ENCODE results near the gene COPZ2.

The COPZ2 gene

DNA sequence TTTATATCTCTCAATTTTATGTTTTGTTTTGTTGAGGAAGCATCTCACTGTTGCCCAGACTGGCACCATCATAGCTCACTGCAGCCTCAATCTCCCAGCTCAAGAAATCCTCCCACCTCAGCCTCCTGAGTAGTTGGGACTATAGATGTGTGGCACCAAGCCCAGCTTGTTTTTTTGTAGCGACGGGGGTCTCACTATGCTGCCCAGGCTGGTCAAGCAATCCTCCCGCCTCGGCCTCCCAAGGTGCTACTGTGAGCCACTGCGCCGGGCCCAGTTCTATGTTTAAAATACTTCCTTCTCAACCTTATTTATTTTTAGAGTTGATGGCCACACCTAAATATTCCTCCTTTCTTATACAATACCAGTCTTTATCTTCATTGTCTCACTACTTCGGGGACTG, 8.7 kb upstream of the COPZ2 start:
- H3K79me2 ChIP-seq (ENCODE audit: insufficient read depth, low read length) = peaks cover 47% of the 10 kb centered on the region
- peak overlapping the region; percentile 65 for H3K4me2 ChIP-seq (ENCODE audit: insufficient read depth, low read length)
- peak overlapping the region; percentile 43 to 63; a peak in 3 of 4 replicates for H3K4me3 ChIP-seq (ENCODE audit: low read depth in 1 of 2, low read length in 2 of 2)
- no peaks in the 10 kb centered on the region for H3K27me3 ChIP-seq (ENCODE audit: insufficient read depth, low read length, poor library complexity)
- no peak for ATAC-seq (ENCODE audit: insufficient read depth, low read depth)
- H4K20me1 ChIP-seq (ENCODE audit: insufficient read depth, low read length) = peaks cover 17% of the 10 kb centered on the region
- peak overlapping the region; percentile 86; the same call in 1 of the 2 replicates for H3K27ac ChIP-seq (ENCODE audit: low read length)
- H3K4me1 ChIP-seq (ENCODE audit: insufficient read depth, low read length) = peaks cover 45% of the 10 kb centered on the region
- H3K9me3 ChIP-seq (ENCODE audit: insufficient read depth, low read length, severe bottlenecking) = no peaks in the 10 kb centered on the region
- peak overlapping the region; percentile 92 for H3K9ac ChIP-seq (ENCODE audit: low read depth, low read length)
- TF ChIP-seq, protein P1, sequence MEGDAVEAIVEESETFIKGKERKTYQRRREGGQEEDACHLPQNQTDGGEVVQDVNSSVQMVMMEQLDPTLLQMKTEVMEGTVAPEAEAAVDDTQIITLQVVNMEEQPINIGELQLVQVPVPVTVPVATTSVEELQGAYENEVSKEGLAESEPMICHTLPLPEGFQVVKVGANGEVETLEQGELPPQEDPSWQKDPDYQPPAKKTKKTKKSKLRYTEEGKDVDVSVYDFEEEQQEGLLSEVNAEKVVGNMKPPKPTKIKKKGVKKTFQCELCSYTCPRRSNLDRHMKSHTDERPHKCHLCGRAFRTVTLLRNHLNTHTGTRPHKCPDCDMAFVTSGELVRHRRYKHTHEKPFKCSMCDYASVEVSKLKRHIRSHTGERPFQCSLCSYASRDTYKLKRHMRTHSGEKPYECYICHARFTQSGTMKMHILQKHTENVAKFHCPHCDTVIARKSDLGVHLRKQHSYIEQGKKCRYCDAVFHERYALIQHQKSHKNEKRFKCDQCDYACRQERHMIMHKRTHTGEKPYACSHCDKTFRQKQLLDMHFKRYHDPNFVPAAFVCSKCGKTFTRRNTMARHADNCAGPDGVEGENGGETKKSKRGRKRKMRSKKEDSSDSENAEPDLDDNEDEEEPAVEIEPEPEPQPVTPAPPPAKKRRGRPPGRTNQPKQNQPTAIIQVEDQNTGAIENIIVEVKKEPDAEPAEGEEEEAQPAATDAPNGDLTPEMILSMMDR (IDR thresholded peaks at IDR 0.05; ENCODE audit: borderline replicate concordance, extremely low read depth, low read length, poor library complexity, severe bottlenecking) = no peak
- no peak for TF ChIP-seq EZH2 (IDR thresholded peaks at IDR 0.05; ENCODE audit: borderline replicate concordance, low read depth, low read length, severe bottlenecking)
- H3K36me3 ChIP-seq (ENCODE audit: insufficient read depth, low read length) = peaks cover 11% of the 10 kb centered on the region
- no peak overlapping the region for H2AFZ ChIP-seq (ENCODE audit: low read depth, low read length)
- no peak for DNase-seq

DNA sequence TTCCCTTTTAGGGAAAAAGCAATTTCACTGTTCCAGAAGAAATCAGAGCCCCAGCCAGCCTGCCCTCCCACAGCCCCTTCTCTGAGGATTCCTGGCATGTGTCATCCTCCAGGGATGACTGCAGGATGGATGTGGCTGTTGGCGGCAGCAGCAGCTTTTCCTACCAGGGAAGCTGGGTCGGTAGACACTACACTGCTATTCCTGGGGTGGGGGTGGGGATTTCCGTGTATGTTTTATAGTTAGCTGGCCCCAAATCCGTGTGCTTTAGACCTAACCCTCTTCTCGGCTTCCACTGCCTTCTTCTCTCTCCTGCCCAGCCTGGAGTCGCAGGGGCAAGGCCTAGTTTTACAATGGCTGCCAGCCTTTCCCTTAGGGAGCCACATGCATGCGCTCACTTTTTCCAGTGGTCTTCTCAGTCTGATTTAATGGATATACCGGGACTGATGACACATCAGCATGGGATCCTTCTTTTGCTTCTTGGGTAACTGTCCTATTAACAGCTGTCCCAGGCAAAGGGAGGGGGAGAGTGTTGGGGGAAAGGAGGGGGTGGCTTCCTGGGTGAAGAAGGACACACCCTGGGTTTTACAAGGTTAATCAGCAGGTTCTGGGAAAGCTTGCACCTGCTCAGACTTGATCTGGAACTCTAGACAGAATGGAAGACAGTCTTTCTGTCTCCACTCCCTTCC, 7.9 kb upstream of the COPZ2 start:
- Histone ChIP-seq H2AFZ (ENCODE audit: low read depth, low read length) (no peak overlapping the region), H4K20me1 (ENCODE audit: insufficient read depth, low read length) (peaks cover 8% of the 10 kb centered on the region), H3K4me1 (ENCODE audit: insufficient read depth, low read length) (peaks cover 36% of the 10 kb centered on the region), H3K9me3 (ENCODE audit: insufficient read depth, low read length, severe bottlenecking) (no peaks in the 10 kb centered on the region), H3K27me3 (ENCODE audit: insufficient read depth, low read length, poor library complexity) (no peaks in the 10 kb centered on the region), H3K4me3 (ENCODE audit: low read depth in 1 of 2, low read length in 2 of 2) (no peak overlapping the region), H3K9ac (ENCODE audit: low read depth, low read length) (peak overlapping the region; percentile 92; the same call in 1 of the 2 replicates), H3K36me3 (ENCODE audit: insufficient read depth, low read length) (peaks cover 3% of the 10 kb centered on the region), H3K4me2 (ENCODE audit: insufficient read depth, low read length) (0 out of 2 replicates have a peak overlapping the region, but pooled peaks have one; percentile 65), H3K27ac (ENCODE audit: low read length) (no peak overlapping the region), H3K79me2 (ENCODE audit: insufficient read depth, low read length) (peaks cover 38% of the 10 kb centered on the region)
- no peak for TF ChIP-seq EZH2 (IDR thresholded peaks at IDR 0.05; ENCODE audit: borderline replicate concordance, low read depth, low read length, severe bottlenecking)
- TF ChIP-seq, protein P1 (IDR thresholded peaks at IDR 0.05; ENCODE audit: borderline replicate concordance, extremely low read depth, low read length, poor library complexity, severe bottlenecking) = no peak
- DNase-seq = no peak
- ATAC-seq (ENCODE audit: insufficient read depth, low read depth) = no peak

DNA sequence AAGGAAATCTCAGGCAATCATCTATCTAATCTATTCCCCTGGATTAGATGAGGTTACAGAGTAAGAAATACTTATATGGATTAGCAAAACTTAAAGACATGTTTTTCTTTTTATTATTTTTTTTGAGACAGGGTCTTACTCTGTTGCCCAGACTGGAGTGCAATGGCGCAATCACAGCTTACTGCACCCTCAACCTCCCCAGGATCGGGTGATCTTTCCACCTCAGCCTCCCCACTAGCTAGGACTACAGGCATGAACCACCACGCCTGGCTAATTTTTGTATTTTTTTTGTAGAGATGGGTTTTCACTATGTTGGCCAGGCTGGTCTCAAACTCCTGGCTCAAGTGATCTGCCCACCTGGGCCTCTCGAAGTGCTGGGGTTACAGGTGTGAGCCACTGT, 7.3 kb upstream of the COPZ2 start:
- H3K9me3 ChIP-seq (ENCODE audit: insufficient read depth, low read length, severe bottlenecking) = no peaks in the 10 kb centered on the region
- no peak overlapping the region for H2AFZ ChIP-seq (ENCODE audit: low read depth, low read length)
- H3K4me1 ChIP-seq (ENCODE audit: insufficient read depth, low read length) = peaks cover 30% of the 10 kb centered on the region
- no peaks in the 10 kb centered on the region; the same call in 1 of the 2 replicates for H3K36me3 ChIP-seq (ENCODE audit: insufficient read depth, low read length)
- H3K4me2 ChIP-seq (ENCODE audit: insufficient read depth, low read length) = no peak overlapping the region
- TF ChIP-seq, protein P1 (IDR thresholded peaks at IDR 0.05; ENCODE audit: borderline replicate concordance, extremely low read depth, low read length, poor library complexity, severe bottlenecking) = no peak
- TF ChIP-seq EZH2 (IDR thresholded peaks at IDR 0.05; ENCODE audit: borderline replicate concordance, low read depth, low read length, severe bottlenecking) = no peak
- H3K27me3 ChIP-seq (ENCODE audit: insufficient read depth, low read length, poor library complexity) = no peaks in the 10 kb centered on the region
- no peak overlapping the region for H3K9ac ChIP-seq (ENCODE audit: low read depth, low read length)
- H4K20me1 ChIP-seq (ENCODE audit: insufficient read depth, low read length) = peaks cover 4% of the 10 kb centered on the region; the same call in 1 of the 2 replicates
- H3K79me2 ChIP-seq (ENCODE audit: insufficient read depth, low read length) = peaks cover 32% of the 10 kb centered on the region
- H3K4me3 ChIP-seq (ENCODE audit: low read depth in 1 of 2, low read length in 2 of 2) = no peak overlapping the region
- DNase-seq (no peak), ATAC-seq (ENCODE audit: insufficient read depth, low read depth) (no peak)
- no peak overlapping the region for H3K27ac ChIP-seq (ENCODE audit: low read length)

All from DND-41 (cell line).